SK-N-SH treated with all-trans-retinoic acid at 6 μM for 48 hours (cell line): ENCODE data around the gene RGMA.

ENCODE experiments used
- ATAC-seq: fragments of 200-7000 bp; cut with Tn5 transposase; 3 replicates; pipeline ENCODE4 v1.9.1; 2020; ENCODE audit warnings: mild to moderate bottlenecking, moderate library complexity
- ARNTL ChIP-seq: fragments of 450-650 bp; formaldehyde crosslinking; IDR thresholded peaks from 2 replicates; pipeline ENCODE4 v1.5.0; 2020; ENCODE audit warnings: low read depth, mild to moderate bottlenecking, moderate library complexity, borderline replicate concordance
- BACH2 ChIP-seq: fragments of 250-450 bp; sonication (Bioruptor Pico); IDR thresholded peaks from 2 replicates; pipeline ENCODE4 v1.9.0; 2021; ENCODE audit warnings: mild to moderate bottlenecking, borderline replicate concordance
- CREB5 ChIP-seq: fragments of 250-450 bp; sonication (Bioruptor Pico); IDR thresholded peaks from 2 replicates; pipeline ENCODE4 v1.5.1; 2020; ENCODE audit warnings: low read depth, mild to moderate bottlenecking, moderate library complexity
- CSDC2 ChIP-seq: fragments of 250-450 bp; sonication (Bioruptor Pico); IDR thresholded peaks from 2 replicates; pipeline ENCODE4 v1.5.0; 2020; ENCODE audit warnings: mild to moderate bottlenecking, moderate library complexity
- CSRNP3 ChIP-seq: fragments of 250-450 bp; sonication (Bioruptor Pico); IDR thresholded peaks from 2 replicates; pipeline ENCODE4 v1.5.1; 2021; ENCODE audit warnings: mild to moderate bottlenecking, moderate library complexity
- ESRRG ChIP-seq: fragments of 250-450 bp; sonication (Bioruptor Pico); IDR thresholded peaks from 2 replicates; pipeline ENCODE4 v1.6.1; 2021; ENCODE audit warnings: mild to moderate bottlenecking
- GLIS3 ChIP-seq: fragments of 250-450 bp; sonication (Bioruptor Pico); IDR thresholded peaks from 2 replicates; pipeline ENCODE4 v1.5.0; 2020; ENCODE audit warnings: mild to moderate bottlenecking, moderate library complexity
- ISL1 ChIP-seq: fragments of 250-450 bp; sonication (Bioruptor Pico); IDR thresholded peaks from 2 replicates; pipeline ENCODE4 v2.1.2; 2022; ENCODE audit warnings: mild to moderate bottlenecking, moderate library complexity
- OSR1 ChIP-seq: fragments of 250-450 bp; sonication (Bioruptor Pico); IDR thresholded peaks from 2 replicates; pipeline ENCODE4 v1.8.0; 2022; ENCODE audit warnings: moderate library complexity, mild to moderate bottlenecking, inconsistent platforms
- PPARA ChIP-seq: fragments of 250-450 bp; sonication (Bioruptor Pico); IDR thresholded peaks from 2 replicates; pipeline ENCODE4 v1.5.0; 2020; ENCODE audit warnings: mild to moderate bottlenecking, borderline replicate concordance
- RARB ChIP-seq: fragments of 250-450 bp; sonication (Bioruptor Pico); IDR thresholded peaks from 2 replicates; pipeline ENCODE4 v1.8.0; 2021; ENCODE audit warnings: mild to moderate bottlenecking, moderate library complexity
- SNAI2 ChIP-seq: fragments of 250-450 bp; sonication (Bioruptor Pico); IDR thresholded peaks from 2 replicates; pipeline ENCODE4 v1.5.0; 2020; ENCODE audit warnings: mild to moderate bottlenecking, moderate library complexity
- TCF4 ChIP-seq: fragments of 250-450 bp; sonication (Bioruptor Pico); IDR thresholded peaks from 2 replicates; pipeline ENCODE4 v1.8.0; 2021; ENCODE audit warnings: mild to moderate bottlenecking, moderate library complexity, borderline replicate concordance
- TOX ChIP-seq: fragments of 250-450 bp; sonication (Bioruptor Pico); IDR thresholded peaks from 2 replicates; pipeline ENCODE4 v1.8.0; 2021; ENCODE audit warnings: mild to moderate bottlenecking, moderate library complexity, borderline replicate concordance
- ZFP3 ChIP-seq: fragments of 250-450 bp; sonication (Bioruptor Pico); IDR thresholded peaks from 2 replicates; pipeline ENCODE4 v1.5.0; 2020; ENCODE audit warnings: mild to moderate bottlenecking, moderate library complexity
- ZFP30 ChIP-seq: fragments of 450-650 bp; formaldehyde crosslinking; IDR thresholded peaks from 2 replicates; pipeline ENCODE4 v1.5.0; 2022; ENCODE audit warnings: mild to moderate bottlenecking, moderate library complexity
- ZNF565 ChIP-seq: fragments of 450-650 bp; formaldehyde crosslinking; conservative IDR thresholded peaks from 2 replicates; pipeline ENCODE4 v1.5.0; 2020; ENCODE audit warnings: low read depth, mild to moderate bottlenecking, moderate library complexity
- ZNF70 ChIP-seq: fragments of 450-650 bp; formaldehyde crosslinking; IDR thresholded peaks from 2 replicates; pipeline ENCODE4 v1.5.0; 2020; ENCODE audit warnings: mild to moderate bottlenecking, moderate library complexity
- ZNF8 ChIP-seq: fragments of 450-650 bp; formaldehyde crosslinking; IDR thresholded peaks from 2 replicates; pipeline ENCODE4 v1.5.0; 2020; ENCODE audit warnings: mild to moderate bottlenecking, moderate library complexity
- TF ChIP-seq, protein P1 (sequence below): fragments of 250-450 bp; sonication (Bioruptor Pico); IDR thresholded peaks from 2 replicates; pipeline ENCODE4 v1.8.0; 2021; ENCODE audit warnings: low read depth, mild to moderate bottlenecking, moderate library complexity, borderline replicate concordance
- TF ChIP-seq, protein P2 (sequence below): fragments of 250-450 bp; sonication (Bioruptor Pico); IDR thresholded peaks from 2 replicates; pipeline ENCODE4 v1.5.0; 2020; ENCODE audit warnings: mild to moderate bottlenecking, moderate library complexity
- TF ChIP-seq, protein P3 (sequence below): fragments of 250-450 bp; sonication (Bioruptor Pico); IDR thresholded peaks from 2 replicates; pipeline ENCODE4 v1.8.0; 2020; ENCODE audit warnings: mild to moderate bottlenecking, moderate library complexity, borderline replicate concordance

RGMA gene

DNA sequence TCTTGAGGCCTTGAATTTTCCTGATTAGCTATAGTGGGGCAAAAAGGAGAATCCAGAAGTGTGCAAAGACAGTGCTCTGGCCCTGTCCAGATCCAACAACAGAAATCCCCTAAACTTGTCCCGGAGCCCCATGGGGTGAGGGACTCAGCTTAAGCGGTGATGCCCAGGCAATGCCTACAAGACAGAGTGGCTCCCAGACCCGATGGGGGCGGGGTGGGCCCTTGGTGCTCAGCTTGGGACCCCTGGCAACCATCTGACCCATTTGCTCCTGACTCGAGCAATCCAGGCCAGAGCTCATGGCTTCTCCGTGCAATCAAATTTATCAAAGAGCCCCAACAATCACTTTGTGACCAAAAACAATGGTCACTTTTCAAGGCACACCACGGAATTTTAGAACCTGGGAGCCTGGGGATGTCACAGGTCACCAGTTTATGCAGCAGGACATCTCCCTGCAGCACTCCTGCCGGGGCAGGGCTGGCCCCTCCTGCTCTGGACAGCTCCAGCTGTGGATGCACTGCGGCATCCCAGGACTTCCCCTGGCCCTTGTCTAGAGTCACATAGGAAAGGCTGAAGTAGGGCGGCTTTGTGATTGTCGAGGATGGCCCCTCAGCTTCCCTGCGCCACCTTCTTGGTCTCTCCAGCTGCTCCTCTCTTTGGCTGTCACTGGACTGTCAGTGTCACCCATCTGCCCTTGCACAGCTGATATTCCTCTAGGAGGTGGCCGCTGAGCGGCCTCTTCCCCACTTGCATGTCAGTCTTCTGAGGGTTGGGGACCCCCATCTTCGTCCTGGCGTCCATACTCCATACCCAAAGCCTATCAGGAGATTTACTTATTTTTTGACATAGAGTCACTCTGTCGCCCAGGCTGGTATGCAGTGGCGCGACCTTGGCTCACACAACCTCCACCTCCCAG lies 28.4 kb downstream of the RGMA start:
- no peak for TF ChIP-seq ISL1
- no peak for TF ChIP-seq ZFP3 (CRISPR knock-in tag)
- TF ChIP-seq CREB5, result no peak
- no peak for TF ChIP-seq CSRNP3 (CRISPR knock-in tag)
- TF ChIP-seq ARNTL (CRISPR knock-in tag), result no peak
- TF ChIP-seq ZFP30 (CRISPR knock-in tag), result no peak
- TF ChIP-seq ESRRG (CRISPR knock-in tag), result no peak
- TF ChIP-seq CSDC2 (CRISPR knock-in tag), result no peak
- TF ChIP-seq, protein P1, sequence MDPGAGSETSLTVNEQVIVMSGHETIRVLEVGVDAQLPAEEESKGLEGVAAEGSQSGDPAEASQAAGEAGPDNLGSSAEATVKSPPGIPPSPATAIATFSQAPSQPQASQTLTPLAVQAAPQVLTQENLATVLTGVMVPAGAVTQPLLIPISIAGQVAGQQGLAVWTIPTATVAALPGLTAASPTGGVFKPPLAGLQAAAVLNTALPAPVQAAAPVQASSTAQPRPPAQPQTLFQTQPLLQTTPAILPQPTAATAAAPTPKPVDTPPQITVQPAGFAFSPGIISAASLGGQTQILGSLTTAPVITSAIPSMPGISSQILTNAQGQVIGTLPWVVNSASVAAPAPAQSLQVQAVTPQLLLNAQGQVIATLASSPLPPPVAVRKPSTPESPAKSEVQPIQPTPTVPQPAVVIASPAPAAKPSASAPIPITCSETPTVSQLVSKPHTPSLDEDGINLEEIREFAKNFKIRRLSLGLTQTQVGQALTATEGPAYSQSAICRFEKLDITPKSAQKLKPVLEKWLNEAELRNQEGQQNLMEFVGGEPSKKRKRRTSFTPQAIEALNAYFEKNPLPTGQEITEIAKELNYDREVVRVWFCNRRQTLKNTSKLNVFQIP (CRISPR knock-in tag), result no peak
- no peak for TF ChIP-seq TOX
- no peak for TF ChIP-seq ZNF565
- no peak for TF ChIP-seq RARB (CRISPR knock-in tag)

GRCh38 chr15:93059442-93059841 lies 29.6 kb downstream of the RGMA start:
- no peak for TF ChIP-seq GLIS3
- no peak for ATAC-seq

More for the DNA sequence above, 28.4 kb downstream of the RGMA start:
- ATAC-seq, result no peak

- no peak for ATAC-seq
- TF ChIP-seq RARB (CRISPR knock-in tag), result no peak
- TF ChIP-seq ZNF8 (CRISPR knock-in tag), result no peak
- TF ChIP-seq CSDC2 (CRISPR knock-in tag), result no peak
- no peak for TF ChIP-seq SNAI2 (CRISPR knock-in tag)
- TF ChIP-seq PPARA (CRISPR knock-in tag), result no peak
- TF ChIP-seq OSR1 (CRISPR knock-in tag), result no peak
- no peak for TF ChIP-seq ZNF70
- TF ChIP-seq ZNF565, result no peak
- TF ChIP-seq, protein P2, sequence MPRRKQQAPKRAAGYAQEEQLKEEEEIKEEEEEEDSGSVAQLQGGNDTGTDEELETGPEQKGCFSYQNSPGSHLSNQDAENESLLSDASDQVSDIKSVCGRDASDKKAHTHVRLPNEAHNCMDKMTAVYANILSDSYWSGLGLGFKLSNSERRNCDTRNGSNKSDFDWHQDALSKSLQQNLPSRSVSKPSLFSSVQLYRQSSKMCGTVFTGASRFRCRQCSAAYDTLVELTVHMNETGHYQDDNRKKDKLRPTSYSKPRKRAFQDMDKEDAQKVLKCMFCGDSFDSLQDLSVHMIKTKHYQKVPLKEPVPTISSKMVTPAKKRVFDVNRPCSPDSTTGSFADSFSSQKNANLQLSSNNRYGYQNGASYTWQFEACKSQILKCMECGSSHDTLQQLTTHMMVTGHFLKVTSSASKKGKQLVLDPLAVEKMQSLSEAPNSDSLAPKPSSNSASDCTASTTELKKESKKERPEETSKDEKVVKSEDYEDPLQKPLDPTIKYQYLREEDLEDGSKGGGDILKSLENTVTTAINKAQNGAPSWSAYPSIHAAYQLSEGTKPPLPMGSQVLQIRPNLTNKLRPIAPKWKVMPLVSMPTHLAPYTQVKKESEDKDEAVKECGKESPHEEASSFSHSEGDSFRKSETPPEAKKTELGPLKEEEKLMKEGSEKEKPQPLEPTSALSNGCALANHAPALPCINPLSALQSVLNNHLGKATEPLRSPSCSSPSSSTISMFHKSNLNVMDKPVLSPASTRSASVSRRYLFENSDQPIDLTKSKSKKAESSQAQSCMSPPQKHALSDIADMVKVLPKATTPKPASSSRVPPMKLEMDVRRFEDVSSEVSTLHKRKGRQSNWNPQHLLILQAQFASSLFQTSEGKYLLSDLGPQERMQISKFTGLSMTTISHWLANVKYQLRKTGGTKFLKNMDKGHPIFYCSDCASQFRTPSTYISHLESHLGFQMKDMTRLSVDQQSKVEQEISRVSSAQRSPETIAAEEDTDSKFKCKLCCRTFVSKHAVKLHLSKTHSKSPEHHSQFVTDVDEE (CRISPR knock-in tag), result no peak
- TF ChIP-seq, protein P1 (CRISPR knock-in tag), result no peak
- no peak for TF ChIP-seq ESRRG (CRISPR knock-in tag)
- no peak for TF ChIP-seq TCF4 (CRISPR knock-in tag)
- TF ChIP-seq ZFP30 (CRISPR knock-in tag), result no peak
- TF ChIP-seq, protein P3, sequence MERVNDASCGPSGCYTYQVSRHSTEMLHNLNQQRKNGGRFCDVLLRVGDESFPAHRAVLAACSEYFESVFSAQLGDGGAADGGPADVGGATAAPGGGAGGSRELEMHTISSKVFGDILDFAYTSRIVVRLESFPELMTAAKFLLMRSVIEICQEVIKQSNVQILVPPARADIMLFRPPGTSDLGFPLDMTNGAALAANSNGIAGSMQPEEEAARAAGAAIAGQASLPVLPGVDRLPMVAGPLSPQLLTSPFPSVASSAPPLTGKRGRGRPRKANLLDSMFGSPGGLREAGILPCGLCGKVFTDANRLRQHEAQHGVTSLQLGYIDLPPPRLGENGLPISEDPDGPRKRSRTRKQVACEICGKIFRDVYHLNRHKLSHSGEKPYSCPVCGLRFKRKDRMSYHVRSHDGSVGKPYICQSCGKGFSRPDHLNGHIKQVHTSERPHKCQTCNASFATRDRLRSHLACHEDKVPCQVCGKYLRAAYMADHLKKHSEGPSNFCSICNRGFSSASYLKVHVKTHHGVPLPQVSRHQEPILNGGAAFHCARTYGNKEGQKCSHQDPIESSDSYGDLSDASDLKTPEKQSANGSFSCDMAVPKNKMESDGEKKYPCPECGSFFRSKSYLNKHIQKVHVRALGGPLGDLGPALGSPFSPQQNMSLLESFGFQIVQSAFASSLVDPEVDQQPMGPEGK (CRISPR knock-in tag), result no peak
- no peak for TF ChIP-seq ARNTL (CRISPR knock-in tag)
- TF ChIP-seq TOX, result no peak
- TF ChIP-seq ISL1, result no peak
- TF ChIP-seq BACH2 (CRISPR knock-in tag), result no peak
- no peak for TF ChIP-seq CSRNP3 (CRISPR knock-in tag)
- TF ChIP-seq GLIS3, result no peak
These were observed 30.0 kb downstream of the RGMA start for GRCh38 chr15:93058904-93059427.
